Measurements from ENCODE around the gene SLC39A8. TPM values are rescaled to one million over a fixed set of nuclear protein-coding genes. Genes with fewer than 3 reads are reported as not detected.
A peak's percentile ranks its signal among the peaks of the same experiment; 100 is the strongest.
"Not testable (repeated sequence)": the region's sequence is repeated elsewhere in the genome, so short reads cannot be mapped to it uniquely, and the experiment has no call there.

Gene SLC39A8
- 10 to 100 TPM; 56.4 to 86.3 TPM for total RNA-seq

GRCh38 chr4:102344954-102345794 lies at the start of gene SLC39A8:
Gene SLC39A8, minus strand, starts transcription at chr4:102345482. Its CDS starts 820 bp downstream, at chr4:102344662.
- Mint-ChIP-seq H3K9me3 (no peaks in the 10 kb centered on the region), H3K4me3 (peak within 1 kb of the TSS; percentile 84), H3K27me3 (no peaks in the 10 kb centered on the region), H3K4me1 (peaks cover 15% of the 10 kb centered on the region), H3K36me3 (ENCODE audit: low read depth) (peaks cover 33% of the 10 kb centered on the region), H3K27ac (peak within 1 kb of the TSS; percentile 95)
- peak; percentile 84 for ATAC-seq (replicated peaks)

- Mint-ChIP-seq H3K4me3 (no peak overlapping the region), H3K4me1 (peaks cover 10% of the 10 kb centered on the region), H3K27ac (no peak overlapping the region), H3K9me3 (peaks cover 3% of the 10 kb centered on the region), H3K36me3 (ENCODE audit: low read depth) (no peaks in the 10 kb centered on the region), H3K27me3 (peaks cover 10% of the 10 kb centered on the region)
- ATAC-seq (replicated peaks) = no peak
These were observed 46.9 kb upstream of the SLC39A8 start for GRCh38 chr4:102392033-102392744.

- Mint-ChIP-seq H3K9me3 (peaks cover 3% of the 10 kb centered on the region), H3K27me3 (peaks cover 19% of the 10 kb centered on the region), H3K4me1 (peaks cover 10% of the 10 kb centered on the region), H3K27ac (peak overlapping the region; percentile 52), H3K4me3 (peak overlapping the region; percentile 38), H3K36me3 (ENCODE audit: low read depth) (no peaks in the 10 kb centered on the region)
- ATAC-seq (replicated peaks) = peak; percentile 98
These were observed 45.2 kb upstream of the SLC39A8 start for GRCh38 chr4:102390438-102390837.

GRCh38 chr4:102388611-102389010 lies 43.3 kb upstream of the SLC39A8 start:
- ATAC-seq (replicated peaks) = no peak
- Mint-ChIP-seq H3K36me3 (ENCODE audit: low read depth) (no peaks in the 10 kb centered on the region), H3K4me3 (no peak overlapping the region), H3K27me3 (peaks cover 22% of the 10 kb centered on the region), H3K9me3 (no peaks in the 10 kb centered on the region), H3K4me1 (peaks cover 10% of the 10 kb centered on the region), H3K27ac (no peak overlapping the region)

GRCh38 chr4:102387552-102388150 lies 42.4 kb upstream of the SLC39A8 start:
- H3K9me3 Mint-ChIP-seq = no peaks in the 10 kb centered on the region
- no peak overlapping the region for H3K27ac Mint-ChIP-seq
- H3K4me1 Mint-ChIP-seq = peaks cover 10% of the 10 kb centered on the region
- peaks cover 29% of the 10 kb centered on the region for H3K27me3 Mint-ChIP-seq
- H3K36me3 Mint-ChIP-seq (ENCODE audit: low read depth) = no peaks in the 10 kb centered on the region
- no peak for ATAC-seq (replicated peaks)
- H3K4me3 Mint-ChIP-seq = no peak overlapping the region

GRCh38 chr4:102386966-102387365 lies 41.7 kb upstream of the SLC39A8 start:
- no peak overlapping the region for H3K4me3 Mint-ChIP-seq
- H3K4me1 Mint-ChIP-seq = peaks cover 10% of the 10 kb centered on the region
- H3K9me3 Mint-ChIP-seq = peaks cover 3% of the 10 kb centered on the region
- H3K27me3 Mint-ChIP-seq = peaks cover 33% of the 10 kb centered on the region
- no peak overlapping the region for H3K27ac Mint-ChIP-seq
- ATAC-seq (replicated peaks) = no peak
- H3K36me3 Mint-ChIP-seq (ENCODE audit: low read depth) = no peaks in the 10 kb centered on the region

GRCh38 chr4:102380253-102380652 lies 35.0 kb upstream of the SLC39A8 start:
- H3K27ac Mint-ChIP-seq; H3K4me1 Mint-ChIP-seq; H3K4me3 Mint-ChIP-seq; ATAC-seq (replicated peaks); H3K36me3 Mint-ChIP-seq (ENCODE audit: low read depth): not testable (repeated sequence)
- Mint-ChIP-seq H3K9me3 (peaks cover 13% of the 10 kb centered on the region), H3K27me3 (peaks cover 30% of the 10 kb centered on the region)

- H3K4me3 Mint-ChIP-seq = no peak overlapping the region
- ATAC-seq (replicated peaks) = no peak
- peaks cover 7% of the 10 kb centered on the region for H3K9me3 Mint-ChIP-seq
- H3K27ac Mint-ChIP-seq = no peak overlapping the region
- H3K4me1 Mint-ChIP-seq = no peaks in the 10 kb centered on the region
- H3K36me3 Mint-ChIP-seq (ENCODE audit: low read depth) = no peaks in the 10 kb centered on the region
- H3K27me3 Mint-ChIP-seq = no peaks in the 10 kb centered on the region
These were observed 17.7 kb upstream of the SLC39A8 start for GRCh38 chr4:102362922-102363432.

GRCh38 chr4:102358128-102358527 lies 12.8 kb upstream of the SLC39A8 start:
- Mint-ChIP-seq H3K27me3 (no peaks in the 10 kb centered on the region), H3K4me3 (no peak overlapping the region), H3K27ac (no peak overlapping the region), H3K4me1 (no peaks in the 10 kb centered on the region), H3K36me3 (ENCODE audit: low read depth) (no peaks in the 10 kb centered on the region), H3K9me3 (no peaks in the 10 kb centered on the region)
- no peak for ATAC-seq (replicated peaks)

GRCh38 chr4:102357637-102358036 lies 12.4 kb upstream of the SLC39A8 start:
- not testable (repeated sequence) for H3K9me3 Mint-ChIP-seq; ATAC-seq (replicated peaks); H3K27me3 Mint-ChIP-seq; H3K27ac Mint-ChIP-seq; H3K36me3 Mint-ChIP-seq (ENCODE audit: low read depth); H3K4me1 Mint-ChIP-seq; H3K4me3 Mint-ChIP-seq

- no peak for ATAC-seq (replicated peaks)
- no peak overlapping the region for H3K4me3 Mint-ChIP-seq
- no peaks in the 10 kb centered on the region for H3K4me1 Mint-ChIP-seq
- H3K9me3 Mint-ChIP-seq = no peaks in the 10 kb centered on the region
- H3K36me3 Mint-ChIP-seq (ENCODE audit: low read depth) = no peaks in the 10 kb centered on the region
- no peaks in the 10 kb centered on the region for H3K27me3 Mint-ChIP-seq
- no peak overlapping the region for H3K27ac Mint-ChIP-seq
These were observed 11.4 kb upstream of the SLC39A8 start for GRCh38 chr4:102356562-102357202.

- no peak overlapping the region for H3K4me3 Mint-ChIP-seq
- no peaks in the 10 kb centered on the region for H3K36me3 Mint-ChIP-seq (ENCODE audit: low read depth)
- H3K9me3 Mint-ChIP-seq = no peaks in the 10 kb centered on the region
- no peak for ATAC-seq (replicated peaks)
- H3K27ac Mint-ChIP-seq = no peak overlapping the region
- no peaks in the 10 kb centered on the region for H3K4me1 Mint-ChIP-seq
- no peaks in the 10 kb centered on the region for H3K27me3 Mint-ChIP-seq
These were observed 10.5 kb upstream of the SLC39A8 start for GRCh38 chr4:102355748-102356147.

- Mint-ChIP-seq H3K4me3 (no peak overlapping the region), H3K4me1 (no peaks in the 10 kb centered on the region), H3K27me3 (no peaks in the 10 kb centered on the region), H3K27ac (no peak overlapping the region), H3K36me3 (ENCODE audit: low read depth) (no peaks in the 10 kb centered on the region), H3K9me3 (no peaks in the 10 kb centered on the region)
- ATAC-seq (replicated peaks) = no peak
These were observed 9.6 kb upstream of the SLC39A8 start for GRCh38 chr4:102354671-102355454.

Data from activated T-helper 17 cell treated with anti-CD3 and anti-CD28 coated beads, Interleukin-2, amount 50 U/mL, for 72 hours (primary cell).